H9 (cell line): ENCODE measurements around the gene CHRNB4. TPM values are rescaled to one million over a fixed set of nuclear protein-coding genes. Genes with fewer than 3 reads are reported as not detected.

Experiments
- DNase-seq: peaks from one replicate; pipeline ENCODE4 v3.0.0-alpha.2; 2017
- H2AFZ ChIP-seq: one replicate; pipeline ENCODE4 v1.6.1; 2013; ENCODE audit warnings: mild to moderate bottlenecking, low read length, control low read depth, moderate library complexity
- H2AK5ac ChIP-seq: 2 replicates; pipeline ENCODE4 v1.6.1; 2013; ENCODE audit warnings: low read length, control low read depth, mixed read lengths; ENCODE audit not compliant: insufficient read length
- H2BK120ac ChIP-seq: one replicate; pipeline ENCODE4 v1.6.1; 2013; ENCODE audit warnings: low read depth, mild to moderate bottlenecking, low read length, control low read depth, inconsistent platforms; ENCODE audit not compliant: poor library complexity, severe bottlenecking
- H2BK12ac ChIP-seq: 2 replicates; pipeline ENCODE4 v1.6.1; 2013; ENCODE audit warnings: low read length, control low read depth, mixed read lengths, low read depth; ENCODE audit not compliant: insufficient read length
- H2BK15ac ChIP-seq: 2 replicates; pipeline ENCODE4 v1.6.1; 2013; ENCODE audit warnings: low read depth, low read length, control low read depth
- H2BK20ac ChIP-seq: one replicate; pipeline ENCODE4 v1.6.1; 2013; ENCODE audit warnings: low read depth, mild to moderate bottlenecking, low read length, control low read depth, inconsistent platforms; ENCODE audit not compliant: poor library complexity, severe bottlenecking
- H2BK5ac ChIP-seq: 2 replicates; pipeline ENCODE4 v1.6.1; 2013; ENCODE audit warnings: low read length, control low read depth, mixed read lengths; ENCODE audit not compliant: insufficient read length
- H3K14ac ChIP-seq: 2 replicates; pipeline ENCODE4 v1.6.1; 2013; ENCODE audit warnings: low read length, control low read depth; ENCODE audit not compliant: insufficient read depth
- H3K18ac ChIP-seq: 2 replicates; pipeline ENCODE4 v1.6.1; 2013; ENCODE audit warnings: low read depth, mild to moderate bottlenecking, mixed read lengths, low read length, control low read depth; ENCODE audit not compliant: insufficient read length
- H3K23ac ChIP-seq: 2 replicates; pipeline ENCODE4 v1.6.1; 2013; ENCODE audit warnings: low read length, control low read depth, mixed read lengths, low read depth; ENCODE audit not compliant: insufficient read length
- H3K23me2 ChIP-seq: 2 replicates; pipeline ENCODE4 v1.6.1; 2013; ENCODE audit warnings: low read depth, mild to moderate bottlenecking, mixed read lengths, low read length, control low read depth; ENCODE audit not compliant: insufficient read length, poor library complexity, severe bottlenecking
- H3K27ac ChIP-seq: 2 replicates; pipeline ENCODE4 v1.5.1; 2013; ENCODE audit warnings: low read length, control low read depth, mixed read lengths, low read depth; ENCODE audit not compliant: insufficient read length
- H3K27me3 ChIP-seq: 2 replicates; pipeline ENCODE4 v1.6.1; 2013; ENCODE audit warnings: low read length, control low read depth, inconsistent platforms; ENCODE audit not compliant: insufficient read depth
- H3K4ac ChIP-seq: 2 replicates; pipeline ENCODE4 v1.6.1; 2013; ENCODE audit warnings: low read depth, mild to moderate bottlenecking, control low read depth, inconsistent platforms, low read length, moderate library complexity
- H3K4me1 ChIP-seq: 2 replicates; pipeline ENCODE4 v1.6.1; 2013; ENCODE audit warnings: low read length, control low read depth, inconsistent platforms; ENCODE audit not compliant: insufficient read depth
- H3K4me2 ChIP-seq: 2 replicates; pipeline ENCODE4 v1.6.1; 2013; ENCODE audit warnings: low read length, control low read depth, mixed read lengths; ENCODE audit not compliant: insufficient read length, insufficient read depth
- H3K56ac ChIP-seq: 2 replicates; pipeline ENCODE4 v1.6.1; 2013; ENCODE audit warnings: low read depth, mild to moderate bottlenecking, mixed read lengths, low read length, control low read depth; ENCODE audit not compliant: insufficient read length
- H3K79me1 ChIP-seq: 2 replicates; pipeline ENCODE4 v1.6.1; 2013; ENCODE audit warnings: low read depth, mild to moderate bottlenecking, moderate library complexity, low read length, control low read depth, inconsistent platforms; ENCODE audit not compliant: insufficient read depth, poor library complexity, severe bottlenecking
- H3K79me2 ChIP-seq: 2 replicates; pipeline ENCODE4 v1.6.1; 2013; ENCODE audit warnings: low read length, control low read depth, inconsistent platforms; ENCODE audit not compliant: insufficient read depth
- H3K9ac ChIP-seq: 2 replicates; pipeline ENCODE4 v1.6.1; 2013; ENCODE audit warnings: low read length, control low read depth, mixed read lengths; ENCODE audit not compliant: insufficient read length; ENCODE audit errors: extremely low read depth
- H3K9me3 ChIP-seq: one replicate; pipeline ENCODE4 v1.6.1; 2013; ENCODE audit warnings: low read depth, low read length, inconsistent platforms; ENCODE audit not compliant: control insufficient read depth
- H3T11ph ChIP-seq: one replicate; pipeline ENCODE4 v1.6.1; 2013; ENCODE audit warnings: mild to moderate bottlenecking, low read length, control low read depth, inconsistent platforms
- H4K20me1 ChIP-seq: one replicate; pipeline ENCODE4 v1.6.1; 2013; ENCODE audit not compliant: control insufficient read depth, insufficient read length, insufficient read depth
- H4K5ac ChIP-seq: 2 replicates; pipeline ENCODE4 v1.6.1; 2013; ENCODE audit warnings: low read depth, mild to moderate bottlenecking, mixed read lengths, low read length, control low read depth; ENCODE audit not compliant: insufficient read length
- H4K8ac ChIP-seq: replicated peaks from 2 replicates; pipeline ENCODE4 v1.6.1; 2013; ENCODE audit warnings: low read length, control low read depth, mixed read lengths, low read depth; ENCODE audit not compliant: insufficient read length
- H4K91ac ChIP-seq: 2 replicates; pipeline ENCODE4 v1.6.1; 2013; ENCODE audit warnings: low read depth, mild to moderate bottlenecking, moderate library complexity, mixed read lengths, low read length, control low read depth; ENCODE audit not compliant: insufficient read length
- H3K27ac Mint-ChIP-seq, 3 experiments: 2 replicates in 2 of 3; 3 replicates in 1 of 3; pipeline ENCODE4 v1.8.0; 2020 to 2021; ENCODE audit warnings: mixed read lengths in 3 of 3, mild to moderate bottlenecking in 1 of 3, moderate library complexity in 1 of 3
- H3K27me3 Mint-ChIP-seq: 2 replicates; pipeline ENCODE4 v1.8.0; 2021; ENCODE audit warnings: low read depth, mild to moderate bottlenecking, moderate library complexity, mixed read lengths
- H3K36me3 Mint-ChIP-seq, 3 experiments: 2 replicates in 2 of 3; 3 replicates in 1 of 3; pipeline ENCODE4 v1.8.0; 2020 to 2021; ENCODE audit warnings: low read depth in 3 of 3, mixed read lengths in 3 of 3; ENCODE audit not compliant: insufficient read depth in 1 of 3
- H3K4me1 Mint-ChIP-seq, 2 experiments: 2 replicates each; pipeline ENCODE4 v1.8.0; 2020; ENCODE audit warnings: mixed read lengths in 2 of 2
- H3K4me3 Mint-ChIP-seq, 2 experiments: 2 replicates in 1 of 2; 3 replicates in 1 of 2; pipeline ENCODE4 v1.8.0; 2020 to 2021; ENCODE audit warnings: mild to moderate bottlenecking in 2 of 2, mixed read lengths in 2 of 2, moderate library complexity in 1 of 2
- H3K9me3 Mint-ChIP-seq, 2 experiments: 2 replicates in 1 of 2; 3 replicates in 1 of 2; pipeline ENCODE4 v1.8.0; 2020; ENCODE audit warnings: mild to moderate bottlenecking in 2 of 2, mixed read lengths in 2 of 2, moderate library complexity in 1 of 2
- CTCF ChIP-seq: fragments of 200-600 bp; sonication (generic); conservative IDR thresholded peaks from 3 replicates; pipeline ENCODE4 v1.8.0; 2021; ENCODE audit warnings: antibody characterized with exemption, mild to moderate bottlenecking
- WGBS: extraction: QIAGEN DNeasy Blood & Tissue Kit; methylation state at CpG from one replicate; pipeline ENCODE4 v1.1.7; 2013; ENCODE audit warnings: missing lambda C conversion rate, low lambda C conversion rate, mixed read lengths; ENCODE audit not compliant: insufficient read length; ENCODE audit errors: extremely low coverage; 5-methylcytosine and 5-hydroxymethylcytosine counted together
- total RNA-seq: library from RNA; stranded (reverse); gene quantifications from 2 replicates; pipeline ENCODE4 v1.2.1, GENCODE V29; 2021

The CHRNB4 gene
- total RNA-seq, 1 experiment from 2014 or later = 1.9 TPM

- H3K9me3 ChIP-seq = no peaks in the 10 kb centered on the region
- peaks cover 8% of the 10 kb centered on the region; the same call in 1 of the 2 replicates for H3K27me3 ChIP-seq
- Mint-ChIP-seq H3K4me3 (no peak overlapping the region), H3K9me3 (peaks cover 2 to 4% of the 10 kb centered on the region in 2 experiments; a peak in 2 of 5 replicates), H3K27ac (no peak overlapping the region), H3K36me3 (no peaks in the 10 kb centered on the region), H3K27me3 (peaks cover 37% of the 10 kb centered on the region), H3K4me1 (peaks cover 13 to 21% of the 10 kb centered on the region in 2 experiments)
- no peaks in the 10 kb centered on the region for H3K79me1 ChIP-seq
- no peak overlapping the region for H3K4me2 ChIP-seq
- H2BK5ac ChIP-seq = no peak overlapping the region
- no peak overlapping the region for H2BK20ac ChIP-seq
- H3K79me2 ChIP-seq = no peaks in the 10 kb centered on the region
- no peak overlapping the region for H2BK12ac ChIP-seq
- no peaks in the 10 kb centered on the region for H3K4me1 ChIP-seq
- H3T11ph ChIP-seq = no peak overlapping the region
- H2AFZ ChIP-seq = no peak overlapping the region
- no peak overlapping the region for H3K14ac ChIP-seq
- no peak overlapping the region for H4K91ac ChIP-seq
- H2AK5ac ChIP-seq = no peak overlapping the region
- TF ChIP-seq CTCF = no peak
- no peak overlapping the region for H2BK15ac ChIP-seq
- peak; percentile 20 for DNase-seq
- no CpG with 5 or more reads among the region's 5 CpGs for WGBS
- H3K27ac ChIP-seq = no peak overlapping the region
- no peak overlapping the region for H4K5ac ChIP-seq
- H3K4ac ChIP-seq = no peak overlapping the region
- no peak overlapping the region for H3K23ac ChIP-seq
- peaks cover 10% of the 10 kb centered on the region for H3K23me2 ChIP-seq
- no peak overlapping the region for H3K9ac ChIP-seq
- H3K18ac ChIP-seq = no peak overlapping the region
- no peak overlapping the region for H4K8ac ChIP-seq
- H4K20me1 ChIP-seq = no peaks in the 10 kb centered on the region
- H2BK120ac ChIP-seq = no peak overlapping the region
- H3K56ac ChIP-seq = no peak overlapping the region
These were observed 23.5 kb downstream of the CHRNB4 start for GRCh38 chr15:78617516-78617915.
